WERI-Rb-1 (cell line): ENCODE results near the gene PRSS33.

Source experiments
- DNase-seq: peaks from one replicate; pipeline ENCODE4 v3.0.0-alpha.2; 2020
- H3K27ac ChIP-seq: fragments of 250-450 bp; sonication (Bioruptor Pico); 2 replicates; pipeline ENCODE4 v1.5.1; 2020; ENCODE audit warnings: mild to moderate bottlenecking, moderate library complexity
- H3K27me3 ChIP-seq: fragments of 250-450 bp; sonication (Bioruptor Pico); 2 replicates; pipeline ENCODE4 v1.5.1; 2021; ENCODE audit warnings: mild to moderate bottlenecking, low read depth, moderate library complexity; ENCODE audit not compliant: insufficient read depth, severe bottlenecking
- H3K36me3 ChIP-seq: fragments of 250-450 bp; sonication (Bioruptor Pico); 2 replicates; pipeline ENCODE4 v1.5.1; 2020; ENCODE audit warnings: mild to moderate bottlenecking, moderate library complexity
- H3K4me3 ChIP-seq: 2 replicates; pipeline ENCODE4 v1.5.1; 2011; ENCODE audit warnings: low read depth, mild to moderate bottlenecking, control low read depth, low read length
- H3K9me3 ChIP-seq: fragments of 250-450 bp; sonication (Bioruptor Pico); 2 replicates; pipeline ENCODE4 v1.5.1; 2021; ENCODE audit warnings: mild to moderate bottlenecking, moderate library complexity; ENCODE audit not compliant: severe bottlenecking
- TF ChIP-seq, protein P1 (sequence below): IDR thresholded peaks from 2 replicates; pipeline ENCODE4 v1.5.1; 2011; ENCODE audit warnings: low read depth, mild to moderate bottlenecking, control low read depth, inconsistent platforms, low read length

Gene PRSS33

DNA sequence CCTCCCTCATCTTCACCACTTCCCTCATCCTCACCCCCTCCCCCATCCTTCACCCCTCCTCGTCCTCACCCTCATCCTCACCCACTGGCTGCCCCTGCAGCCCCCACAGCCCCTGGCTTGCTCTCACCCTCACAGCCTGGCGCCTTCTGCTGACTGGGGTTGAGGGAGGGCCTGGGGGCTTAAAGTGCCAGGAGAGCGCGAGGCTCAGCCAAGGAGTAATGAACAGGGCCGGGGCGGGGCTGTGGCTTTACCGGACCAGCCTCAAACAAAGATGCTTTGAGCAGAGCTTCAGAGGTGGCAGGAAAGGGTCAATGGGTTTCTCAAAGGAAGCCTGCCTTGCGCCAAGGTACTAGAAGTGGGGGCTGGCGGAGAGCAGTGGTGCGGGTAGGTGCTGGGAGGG, at the start of gene PRSS33:
TSS of gene PRSS33 (minus strand) at position 155 of the 400 bp plus-strand sequence. CDS start 1,013 bp downstream, outside the sequence.
- TF ChIP-seq, protein P1, sequence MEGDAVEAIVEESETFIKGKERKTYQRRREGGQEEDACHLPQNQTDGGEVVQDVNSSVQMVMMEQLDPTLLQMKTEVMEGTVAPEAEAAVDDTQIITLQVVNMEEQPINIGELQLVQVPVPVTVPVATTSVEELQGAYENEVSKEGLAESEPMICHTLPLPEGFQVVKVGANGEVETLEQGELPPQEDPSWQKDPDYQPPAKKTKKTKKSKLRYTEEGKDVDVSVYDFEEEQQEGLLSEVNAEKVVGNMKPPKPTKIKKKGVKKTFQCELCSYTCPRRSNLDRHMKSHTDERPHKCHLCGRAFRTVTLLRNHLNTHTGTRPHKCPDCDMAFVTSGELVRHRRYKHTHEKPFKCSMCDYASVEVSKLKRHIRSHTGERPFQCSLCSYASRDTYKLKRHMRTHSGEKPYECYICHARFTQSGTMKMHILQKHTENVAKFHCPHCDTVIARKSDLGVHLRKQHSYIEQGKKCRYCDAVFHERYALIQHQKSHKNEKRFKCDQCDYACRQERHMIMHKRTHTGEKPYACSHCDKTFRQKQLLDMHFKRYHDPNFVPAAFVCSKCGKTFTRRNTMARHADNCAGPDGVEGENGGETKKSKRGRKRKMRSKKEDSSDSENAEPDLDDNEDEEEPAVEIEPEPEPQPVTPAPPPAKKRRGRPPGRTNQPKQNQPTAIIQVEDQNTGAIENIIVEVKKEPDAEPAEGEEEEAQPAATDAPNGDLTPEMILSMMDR: no peak

DNA sequence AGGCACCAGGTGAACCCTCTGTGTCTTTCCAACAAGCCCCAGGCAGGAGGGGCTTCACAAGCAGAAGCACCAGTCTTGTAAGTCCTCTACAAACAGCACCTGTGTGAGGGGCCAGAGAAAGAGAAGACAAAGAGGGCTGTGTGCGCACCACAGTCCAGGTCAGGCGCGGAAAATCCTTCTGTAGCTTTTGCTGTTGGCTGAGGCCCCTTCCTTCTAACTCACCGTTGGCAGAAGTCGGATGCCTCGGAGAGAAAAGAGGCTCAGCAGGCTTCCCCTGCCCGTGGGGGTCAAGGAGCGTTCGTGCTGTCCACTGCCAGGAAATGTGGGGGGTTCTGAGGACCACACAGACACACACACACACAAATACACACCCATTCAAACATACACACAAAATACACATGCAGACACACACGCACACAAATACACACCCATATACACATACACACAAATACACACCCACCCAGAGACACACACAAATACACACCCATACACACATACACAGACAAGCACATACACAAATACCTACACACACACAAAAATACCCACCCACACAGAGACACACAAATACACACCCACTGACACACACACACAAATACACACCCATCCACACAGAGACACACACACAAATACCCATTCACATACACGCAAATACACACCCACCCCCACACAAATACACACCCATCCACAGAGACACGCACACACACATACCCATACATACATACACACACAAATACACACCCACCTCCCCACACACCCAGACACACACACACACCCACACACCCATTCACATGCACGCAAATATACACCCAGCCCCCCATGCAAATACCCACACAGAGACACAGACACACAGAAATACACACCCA, 49.5 kb upstream of the PRSS33 start:
- Histone ChIP-seq H3K9me3 (no peaks in the 10 kb centered on the region), H3K36me3 (no peaks in the 10 kb centered on the region), H3K27me3 (no peaks in the 10 kb centered on the region), H3K27ac (no peak overlapping the region), H3K4me3 (no peak overlapping the region)
- TF ChIP-seq, protein P1: no peak
- no peak for DNase-seq

More for the DNA sequence above, at the start of gene PRSS33:
- Histone ChIP-seq H3K4me3 (no peak within 1 kb of the TSS), H3K27ac (no peak within 1 kb of the TSS), H3K27me3 (no peaks in the 10 kb centered on the region), H3K36me3 (no peaks in the 10 kb centered on the region), H3K9me3 (no peaks in the 10 kb centered on the region)
- DNase-seq: no peak

GRCh38 chr16:2835638-2836493, 48.5 kb upstream of the PRSS33 start:
- no peak overlapping the region for H3K27ac ChIP-seq

GRCh38 chr16:2834968-2835367, 47.6 kb upstream of the PRSS33 start:
- Histone ChIP-seq H3K36me3 (no peaks in the 10 kb centered on the region), H3K27me3 (no peaks in the 10 kb centered on the region), H3K4me3 (no peak overlapping the region), H3K9me3 (no peaks in the 10 kb centered on the region), H3K27ac (no peak overlapping the region)
- TF ChIP-seq, protein P1: no peak
- DNase-seq: no peak

More at GRCh38 chr16:2835638-2836493, 48.5 kb upstream of the PRSS33 start:
- Histone ChIP-seq H3K36me3 (no peaks in the 10 kb centered on the region), H3K4me3 (no peak overlapping the region), H3K27me3 (no peaks in the 10 kb centered on the region), H3K9me3 (no peaks in the 10 kb centered on the region)
- DNase-seq: no peak
- TF ChIP-seq, protein P1: no peak

- H3K36me3 ChIP-seq: no peaks in the 10 kb centered on the region
- H3K4me3 ChIP-seq: no peak overlapping the region
- TF ChIP-seq, protein P1: no peak
- DNase-seq: no peak
- H3K27ac ChIP-seq: no peak overlapping the region
- no peaks in the 10 kb centered on the region for H3K9me3 ChIP-seq
- H3K27me3 ChIP-seq: no peaks in the 10 kb centered on the region
Observed at GRCh38 chr16:2833776-2834175, 46.4 kb upstream of the PRSS33 start.
